DOHH2 (cell line): Measurements from ENCODE around the gene PCBD2.
"Not testable (repeated sequence)": the region's sequence is repeated elsewhere in the genome, so short reads cannot be mapped to it uniquely, and the experiment has no call there.

Source experiments
- H3F3A ChIP-seq: fragments of 200-600 bp; sonication (generic), shearing (Covaris generic); 2 replicates; pipeline ENCODE4 v1.6.0; 2016; ENCODE audit warnings: antibody characterized with exemption, mild to moderate bottlenecking; ENCODE audit not compliant: control insufficient read depth, insufficient read depth
- H3K27ac ChIP-seq: fragments of 200-600 bp; sonication (generic); 2 replicates; pipeline ENCODE4 v1.5.1; 2014; ENCODE audit warnings: low read depth, mild to moderate bottlenecking, low read length, moderate library complexity
- H3K27me3 ChIP-seq: fragments of 200-600 bp; sonication (generic); 2 replicates; pipeline ENCODE4 v1.6.1; 2014; ENCODE audit warnings: mild to moderate bottlenecking, low read length, mixed read lengths; ENCODE audit not compliant: control insufficient read depth
- H3K36me3 ChIP-seq: fragments of 200-600 bp; sonication (generic); 2 replicates; pipeline ENCODE4 v1.6.1; 2014; ENCODE audit warnings: mild to moderate bottlenecking, low read length, moderate library complexity, mixed read lengths; ENCODE audit not compliant: control insufficient read depth
- H3K4me1 ChIP-seq: fragments of 200-600 bp; sonication (generic); 2 replicates; pipeline ENCODE4 v1.6.1; 2014; ENCODE audit warnings: mild to moderate bottlenecking, low read length, mixed read lengths; ENCODE audit not compliant: control insufficient read depth
- H3K4me2 ChIP-seq: fragments of 200-600 bp; sonication (generic); 2 replicates; pipeline ENCODE4 v1.6.0; 2014; ENCODE audit warnings: mild to moderate bottlenecking, low read length, moderate library complexity
- H3K4me3 ChIP-seq: fragments of 200-600 bp; sonication (generic); 2 replicates; pipeline ENCODE4 v1.5.1; 2014; ENCODE audit warnings: mild to moderate bottlenecking, low read length, mixed read lengths
- H3K79me2 ChIP-seq: fragments of 200-600 bp; sonication (generic); 2 replicates; pipeline ENCODE4 v1.6.1; 2014; ENCODE audit warnings: mild to moderate bottlenecking, low read length, mixed read lengths; ENCODE audit not compliant: control insufficient read depth
- H3K9me2 ChIP-seq: fragments of 200-600 bp; sonication (generic); replicated peaks from 2 replicates; pipeline ENCODE4 v1.6.1; 2014; ENCODE audit warnings: mild to moderate bottlenecking, low read length, mixed read lengths; ENCODE audit not compliant: control insufficient read depth
- H3K9me3 ChIP-seq: fragments of 200-600 bp; sonication (generic); 2 replicates; pipeline ENCODE4 v1.6.1; 2014; ENCODE audit warnings: antibody characterized with exemption, low read length, mixed read lengths; ENCODE audit not compliant: control insufficient read depth, insufficient read depth
- H4K20me1 ChIP-seq: fragments of 200-600 bp; sonication (generic); 2 replicates; pipeline ENCODE4 v1.6.0; 2014; ENCODE audit warnings: low read depth, mild to moderate bottlenecking, antibody characterized with exemption, low read length, moderate library complexity; ENCODE audit not compliant: control insufficient read depth, insufficient read depth
- EZH2phosphoT487 ChIP-seq: fragments of 200-600 bp; sonication (generic); IDR thresholded peaks from 2 replicates; pipeline ENCODE4 v1.6.1; 2017; ENCODE audit warnings: borderline replicate concordance, mild to moderate bottlenecking, antibody characterized with exemption, low read length, moderate library complexity, mixed read lengths
- TF ChIP-seq, protein P1 (sequence below): fragments of 200-600 bp; sonication (generic); IDR thresholded peaks from one replicate; pipeline ENCODE4 v1.5.1; 2014; ENCODE audit warnings: antibody characterized with exemption, mild to moderate bottlenecking, low read depth, low read length; ENCODE audit not compliant: poor library complexity, severe bottlenecking

Gene PCBD2

DNA sequence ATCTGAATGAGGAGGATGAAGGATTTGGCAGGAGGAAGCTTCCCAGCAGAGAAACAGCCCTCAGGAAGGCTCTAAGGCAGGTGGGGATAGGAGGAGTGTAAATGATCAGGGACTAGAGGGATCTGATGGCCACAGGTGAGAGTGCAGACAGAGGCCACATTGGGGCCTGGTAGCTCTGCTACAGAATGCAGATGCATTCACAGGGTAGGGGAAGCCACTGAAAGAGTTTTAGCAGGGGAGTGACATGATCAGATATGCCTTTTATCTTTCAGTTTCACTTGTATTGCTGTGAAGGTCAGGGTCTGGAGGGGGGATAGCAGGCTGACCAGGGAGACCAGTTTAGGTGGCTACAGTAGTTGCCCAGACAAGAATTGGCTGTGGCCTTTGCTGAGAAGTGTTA is 27.8 kb upstream of the PCBD2 start:
- Histone ChIP-seq H3K9me3 (no peaks in the 10 kb centered on the region), H3K27ac (no peak overlapping the region), H3K79me2 (peaks cover 62% of the 10 kb centered on the region), H3F3A (peaks cover 4% of the 10 kb centered on the region; the same call in 1 of the 2 replicates), H4K20me1 (no peaks in the 10 kb centered on the region), H3K4me1 (peaks cover 32% of the 10 kb centered on the region), H3K9me2 (no peaks in the 10 kb centered on the region), H3K36me3 (peaks cover 23% of the 10 kb centered on the region), H3K4me3 (no peak overlapping the region), H3K4me2 (peak overlapping the region; percentile 94; the same call in 1 of the 2 replicates), H3K27me3 (no peaks in the 10 kb centered on the region)
- TF ChIP-seq EZH2phosphoT487, result no peak
- TF ChIP-seq, protein P1, sequence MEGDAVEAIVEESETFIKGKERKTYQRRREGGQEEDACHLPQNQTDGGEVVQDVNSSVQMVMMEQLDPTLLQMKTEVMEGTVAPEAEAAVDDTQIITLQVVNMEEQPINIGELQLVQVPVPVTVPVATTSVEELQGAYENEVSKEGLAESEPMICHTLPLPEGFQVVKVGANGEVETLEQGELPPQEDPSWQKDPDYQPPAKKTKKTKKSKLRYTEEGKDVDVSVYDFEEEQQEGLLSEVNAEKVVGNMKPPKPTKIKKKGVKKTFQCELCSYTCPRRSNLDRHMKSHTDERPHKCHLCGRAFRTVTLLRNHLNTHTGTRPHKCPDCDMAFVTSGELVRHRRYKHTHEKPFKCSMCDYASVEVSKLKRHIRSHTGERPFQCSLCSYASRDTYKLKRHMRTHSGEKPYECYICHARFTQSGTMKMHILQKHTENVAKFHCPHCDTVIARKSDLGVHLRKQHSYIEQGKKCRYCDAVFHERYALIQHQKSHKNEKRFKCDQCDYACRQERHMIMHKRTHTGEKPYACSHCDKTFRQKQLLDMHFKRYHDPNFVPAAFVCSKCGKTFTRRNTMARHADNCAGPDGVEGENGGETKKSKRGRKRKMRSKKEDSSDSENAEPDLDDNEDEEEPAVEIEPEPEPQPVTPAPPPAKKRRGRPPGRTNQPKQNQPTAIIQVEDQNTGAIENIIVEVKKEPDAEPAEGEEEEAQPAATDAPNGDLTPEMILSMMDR, result no peak

DNA sequence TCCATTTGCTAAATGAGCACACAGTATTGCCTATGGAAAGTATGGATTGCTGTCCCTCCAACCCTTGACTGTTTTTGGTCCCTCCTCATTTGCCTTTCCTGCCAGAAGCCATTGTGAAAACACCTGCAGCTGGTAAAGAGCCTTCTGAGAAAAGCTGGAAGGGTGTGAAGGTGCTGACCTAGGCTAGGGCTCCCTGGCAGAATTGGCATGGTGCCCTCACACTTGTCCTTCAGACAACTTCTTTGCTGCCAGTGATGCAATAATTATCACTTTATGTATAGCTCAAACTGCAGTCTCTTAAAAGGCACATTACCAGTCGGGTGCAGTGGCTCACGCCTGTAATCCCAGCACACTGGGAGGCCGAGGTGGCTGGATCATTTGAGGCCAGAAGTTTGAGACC is 26.5 kb upstream of the PCBD2 start:
- Histone ChIP-seq H3F3A (no peaks in the 10 kb centered on the region), H3K9me2 (no peaks in the 10 kb centered on the region), H3K27me3 (no peaks in the 10 kb centered on the region), H3K4me1 (peaks cover 23% of the 10 kb centered on the region), H3K27ac (no peak overlapping the region), H3K4me2 (no peak overlapping the region), H3K79me2 (peaks cover 69% of the 10 kb centered on the region), H3K4me3 (no peak overlapping the region), H4K20me1 (no peaks in the 10 kb centered on the region), H3K36me3 (peaks cover 23% of the 10 kb centered on the region), H3K9me3 (no peaks in the 10 kb centered on the region)
- TF ChIP-seq EZH2phosphoT487, result no peak
- TF ChIP-seq, protein P1, result no peak

DNA sequence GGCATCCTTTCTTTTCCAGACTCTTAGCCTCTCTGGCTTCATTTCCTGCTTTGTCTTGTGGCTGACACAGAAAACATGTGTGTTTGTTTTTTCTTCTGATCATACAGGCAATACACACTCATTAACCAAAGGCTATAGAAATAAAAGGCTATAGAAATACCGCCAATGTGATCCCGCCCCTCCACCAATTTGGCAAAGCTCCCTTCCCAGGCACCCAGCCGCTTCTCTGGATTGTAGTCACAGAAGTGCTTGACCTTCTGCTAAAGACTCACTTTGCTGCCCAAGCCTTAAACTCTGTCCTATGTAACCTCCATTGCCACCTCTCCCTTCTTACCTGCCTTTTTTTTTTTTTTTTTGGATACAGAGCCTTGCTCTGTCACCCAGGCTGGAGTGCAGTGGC is 25.5 kb upstream of the PCBD2 start:
- H3K36me3 ChIP-seq, result peaks cover 23% of the 10 kb centered on the region
- no peaks in the 10 kb centered on the region for H4K20me1 ChIP-seq
- H3K79me2 ChIP-seq, result peaks cover 66% of the 10 kb centered on the region
- no peak overlapping the region for H3K27ac ChIP-seq
- TF ChIP-seq EZH2phosphoT487, result no peak
- TF ChIP-seq, protein P1, result no peak
- H3K9me3 ChIP-seq, result no peaks in the 10 kb centered on the region
- no peak overlapping the region for H3K4me2 ChIP-seq
- no peak overlapping the region for H3K4me3 ChIP-seq
- no peaks in the 10 kb centered on the region for H3K27me3 ChIP-seq
- peaks cover 17% of the 10 kb centered on the region for H3K4me1 ChIP-seq
- H3K9me2 ChIP-seq, result no peaks in the 10 kb centered on the region
- no peaks in the 10 kb centered on the region for H3F3A ChIP-seq

DNA sequence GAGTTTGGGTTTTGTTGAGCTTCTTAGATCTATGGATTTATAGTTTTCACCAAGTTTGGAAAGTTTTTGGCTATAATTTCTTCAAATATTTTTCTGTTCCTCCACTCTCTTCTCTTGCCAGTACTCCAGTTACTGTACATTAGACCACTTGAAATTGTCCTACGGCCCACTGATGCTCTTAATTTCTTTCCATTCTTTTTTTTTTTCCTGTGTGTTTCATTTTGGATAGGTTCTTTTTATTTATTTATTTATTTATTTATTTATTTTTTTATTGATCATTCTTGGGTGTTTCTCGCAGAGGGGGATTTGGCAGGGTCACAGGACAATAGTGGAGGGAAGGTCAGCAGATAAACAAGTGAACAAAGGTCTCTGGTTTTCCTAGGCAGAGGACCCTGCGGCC is 24.0 kb upstream of the PCBD2 start:
- peaks cover 67% of the 10 kb centered on the region for H3K79me2 ChIP-seq
- peaks cover 16% of the 10 kb centered on the region for H3K36me3 ChIP-seq
- H3F3A ChIP-seq, H3K4me2 ChIP-seq, H3K4me3 ChIP-seq, H3K9me2 ChIP-seq, H4K20me1 ChIP-seq, H3K27ac ChIP-seq, H3K27me3 ChIP-seq, H3K9me3 ChIP-seq: not testable (repeated sequence)
- peaks cover 13% of the 10 kb centered on the region for H3K4me1 ChIP-seq

DNA sequence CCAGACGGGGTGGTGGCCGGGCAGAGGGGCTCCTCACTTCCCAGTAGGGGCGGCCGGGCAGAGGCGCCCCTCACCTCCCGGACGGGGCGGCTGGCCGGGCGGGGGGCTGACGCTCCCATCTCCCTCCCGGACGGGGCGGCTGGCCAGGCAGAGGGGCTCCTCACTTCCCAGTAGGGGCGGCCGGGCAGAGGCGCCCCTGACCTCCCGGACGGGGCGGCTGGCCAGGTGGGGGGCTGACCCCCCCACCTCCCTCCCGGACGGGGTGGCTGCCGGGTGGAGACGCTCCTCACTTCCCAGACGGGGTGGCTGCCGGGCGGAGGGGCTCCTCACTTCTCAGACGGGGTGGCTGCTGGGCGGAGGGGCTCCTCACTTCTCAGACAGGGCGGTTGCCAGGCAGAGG is 23.2 kb upstream of the PCBD2 start:
- H3K79me2 ChIP-seq, result peaks cover 67% of the 10 kb centered on the region
- not testable (repeated sequence) for H3K4me3 ChIP-seq

More for the DNA sequence above, 23.2 kb upstream of the PCBD2 start:
- not testable (repeated sequence) for H3K4me1 ChIP-seq, H3K27me3 ChIP-seq, H3K36me3 ChIP-seq, H3F3A ChIP-seq, H3K9me3 ChIP-seq, H3K9me2 ChIP-seq, H3K27ac ChIP-seq, H4K20me1 ChIP-seq, H3K4me2 ChIP-seq
